Hematopoietic multipotent progenitor cell treated with erythropoietin and hydrocortisone succinate and interleukin-3 and kit ligand, for 8 days (in vitro differentiated cells): Measurements from ENCODE around the gene KCNK10.
"Not testable (repeated sequence)": the region's sequence is repeated elsewhere in the genome, so short reads cannot be mapped to it uniquely, and the experiment has no call there.

Experiments used
- DNase-seq: peaks from one replicate; pipeline ENCODE4 v3.0.0-alpha.2; 2015

Gene KCNK10

GRCh38 chr14:88269806-88270420 lies 53.2 kb downstream of the KCNK10 start:
- DNase-seq = no peak

GRCh38 chr14:88266474-88266873 lies 56.6 kb downstream of the KCNK10 start:
- DNase-seq = no peak

GRCh38 chr14:88264116-88264515 lies 59.0 kb downstream of the KCNK10 start:
- DNase-seq = no peak

GRCh38 chr14:88261302-88261701 lies 61.8 kb downstream of the KCNK10 start:
- DNase-seq = not testable (repeated sequence)

- no peak for DNase-seq
These were observed 65.0 kb downstream of the KCNK10 start for GRCh38 chr14:88258021-88258420.

- peak; percentile 9 for DNase-seq
These were observed 65.8 kb downstream of the KCNK10 start for GRCh38 chr14:88256997-88257950.

- no peak for DNase-seq
These were observed 67.3 kb downstream of the KCNK10 start for GRCh38 chr14:88255798-88256197.

- DNase-seq = no peak
These were observed 67.9 kb downstream of the KCNK10 start for GRCh38 chr14:88255196-88255595.

GRCh38 chr14:88252498-88252897 lies 70.6 kb downstream of the KCNK10 start:
- no peak for DNase-seq

GRCh38 chr14:88251650-88252049 lies 71.4 kb downstream of the KCNK10 start:
- DNase-seq = no peak

- DNase-seq = no peak
These were observed 73.8 kb downstream of the KCNK10 start for GRCh38 chr14:88249266-88249665.

- DNase-seq = no peak
These were observed 74.5 kb downstream of the KCNK10 start for GRCh38 chr14:88248606-88249005.

- DNase-seq = no peak
These were observed 75.8 kb downstream of the KCNK10 start for GRCh38 chr14:88247228-88247627.

- no peak for DNase-seq
These were observed 77.7 kb downstream of the KCNK10 start for GRCh38 chr14:88245321-88245720.

- DNase-seq = no peak
These were observed 79.1 kb downstream of the KCNK10 start for GRCh38 chr14:88243946-88244345.

GRCh38 chr14:88242446-88242845 lies 80.6 kb downstream of the KCNK10 start:
- no peak for DNase-seq

GRCh38 chr14:88241810-88242209 lies 81.3 kb downstream of the KCNK10 start:
- DNase-seq = no peak

GRCh38 chr14:88234442-88234841 lies 88.6 kb downstream of the KCNK10 start:
- no peak for DNase-seq

GRCh38 chr14:88233915-88234314 lies 89.2 kb downstream of the KCNK10 start:
- peak; percentile 35 for DNase-seq

GRCh38 chr14:88232771-88233170 lies 90.3 kb downstream of the KCNK10 start:
- DNase-seq = no peak

GRCh38 chr14:88231603-88232002 lies 91.5 kb downstream of the KCNK10 start:
- DNase-seq = no peak

- no peak for DNase-seq
These were observed 93.6 kb downstream of the KCNK10 start for GRCh38 chr14:88229428-88229827.

- no peak for DNase-seq
These were observed 94.4 kb downstream of the KCNK10 start for GRCh38 chr14:88228522-88229236.

GRCh38 chr14:88227693-88228092 lies 95.4 kb downstream of the KCNK10 start:
- DNase-seq = no peak
